Epithelial cell of esophagus (primary cell): ENCODE data around the gene TRIM8.
"Not testable (repeated sequence)": the region's sequence is repeated elsewhere in the genome, so short reads cannot be mapped to it uniquely, and the experiment has no call there.

Experiments
- DNase-seq: peaks from one replicate; pipeline ENCODE4 v3.0.0; 2010; ENCODE audit warnings: low read depth
- H3K4me3 ChIP-seq: 2 replicates; pipeline ENCODE4 v1.5.1; 2011; ENCODE audit warnings: mild to moderate bottlenecking, low read length, control low read depth
- CTCF ChIP-seq: IDR thresholded peaks from 2 replicates; pipeline ENCODE4 v1.5.1; 2011; ENCODE audit warnings: low read depth, mild to moderate bottlenecking, low read length, control low read depth, inconsistent platforms; ENCODE audit not compliant: insufficient read depth; ENCODE audit errors: missing control alignments

The TRIM8 gene

DNA sequence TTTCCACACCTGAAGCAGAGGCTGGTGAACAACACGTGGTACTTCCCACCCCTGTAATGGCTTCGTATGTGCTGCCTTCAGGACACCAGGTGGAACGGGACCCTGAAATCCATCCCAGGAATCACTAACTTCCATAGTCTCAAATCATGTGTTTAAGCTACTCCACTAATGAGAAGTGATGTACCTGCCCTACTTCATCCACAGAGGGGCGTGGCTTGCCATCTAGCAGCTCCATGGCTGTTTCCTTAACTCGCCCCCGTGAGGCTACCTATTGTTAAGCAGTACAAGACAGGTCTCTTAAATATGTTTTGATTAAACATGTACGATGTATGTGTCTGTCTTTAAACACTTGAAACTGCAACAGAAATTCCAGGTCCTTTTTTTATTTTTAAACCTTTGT lies 38.1 kb downstream of the TRIM8 start:
- TF ChIP-seq CTCF = no peak
- peak; percentile 41 for DNase-seq
- no peak overlapping the region for H3K4me3 ChIP-seq

DNA sequence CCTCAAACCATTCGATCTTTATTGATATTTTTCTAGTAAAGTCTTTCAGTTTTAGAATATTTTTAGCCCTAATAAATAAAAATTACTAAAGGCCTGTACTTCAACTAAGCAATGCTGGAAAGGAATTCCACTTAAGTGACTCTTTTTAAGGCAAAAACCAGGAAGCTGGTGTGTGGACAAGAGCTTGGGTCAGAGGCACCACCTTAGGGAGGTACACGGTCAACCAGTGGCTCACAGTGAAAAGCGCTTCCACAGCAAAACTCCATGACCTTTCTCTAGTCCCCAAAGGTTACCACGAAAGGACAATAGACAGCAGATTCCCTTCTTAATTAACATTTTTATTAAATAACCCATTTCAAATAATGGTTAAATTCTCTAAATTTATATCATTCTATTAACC lies 38.7 kb downstream of the TRIM8 start:
- no peak for TF ChIP-seq CTCF
- H3K4me3 ChIP-seq = no peak overlapping the region
- no peak for DNase-seq

DNA sequence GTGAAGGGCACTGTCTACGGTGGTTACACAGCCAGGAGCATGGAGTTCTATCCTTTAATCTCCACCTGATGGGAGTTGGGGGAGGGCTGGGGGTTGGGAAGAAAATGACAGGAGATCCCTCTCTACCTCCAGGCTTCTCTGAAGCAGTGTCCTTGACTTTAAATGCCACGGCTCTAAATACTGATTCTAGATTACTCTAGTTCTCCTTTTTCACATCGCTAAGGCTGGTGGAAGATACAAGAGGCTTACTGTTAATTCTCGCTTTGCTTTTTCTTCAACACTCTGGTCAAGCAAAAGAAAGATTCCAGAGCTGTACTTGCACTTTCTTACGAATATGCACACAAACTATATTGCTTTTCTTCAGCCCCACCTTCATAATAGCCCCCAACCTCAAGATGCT lies 39.5 kb downstream of the TRIM8 start:
- DNase-seq = no peak
- TF ChIP-seq CTCF = no peak
- no peak overlapping the region for H3K4me3 ChIP-seq

GRCh38 chr10:102691285-102692066 lies 47.2 kb downstream of the TRIM8 start:
- no peak overlapping the region for H3K4me3 ChIP-seq
- DNase-seq = no peak
- TF ChIP-seq CTCF = no peak

- not testable (repeated sequence) for DNase-seq, H3K4me3 ChIP-seq
Measured at GRCh38 chr10:102695401-102695800, 51.1 kb downstream of the TRIM8 start.

DNA sequence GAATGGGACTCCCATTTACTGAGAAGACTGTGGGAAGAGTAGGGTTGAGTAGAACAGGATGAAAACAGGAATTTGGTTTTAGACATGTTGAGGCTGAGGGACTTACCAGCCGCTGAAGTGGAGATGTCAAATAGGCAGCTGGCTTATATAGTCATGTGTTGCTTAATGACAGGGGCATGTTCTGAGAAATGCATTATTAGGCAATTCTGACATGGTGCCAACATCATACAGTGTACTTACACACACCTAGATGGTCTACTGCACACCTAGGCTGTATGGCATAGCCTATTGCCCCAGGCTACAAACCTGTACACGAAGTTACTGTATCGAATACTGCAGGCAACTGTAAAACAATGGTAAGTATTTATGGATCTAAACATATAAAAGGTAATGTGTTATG lies 52.5 kb downstream of the TRIM8 start:
- H3K4me3 ChIP-seq = no peak overlapping the region
- peak; percentile 96 for DNase-seq
- no peak for TF ChIP-seq CTCF

- no peak for DNase-seq
- H3K4me3 ChIP-seq = no peak overlapping the region
- TF ChIP-seq CTCF = no peak
Measured at GRCh38 chr10:102698894-102699293, 54.6 kb downstream of the TRIM8 start.
